Purkinje cell (primary cell): ENCODE data around the gene ZNF225. TPM values are rescaled to one million over a fixed set of nuclear protein-coding genes. Genes with fewer than 3 reads are reported as not detected.

Source experiments
- polyA plus RNA-seq: library from polyadenylated mRNA; unstranded; fragments of >200 nt; fragmentation: Nextera tagmentation; gene quantifications from 2 replicates; pipeline ENCODE4 v1.2.1, GENCODE V29; 2014

Gene ZNF225
- 1.1 and 2.7 TPM in 2 replicates for polyA plus RNA-seq

DNA sequence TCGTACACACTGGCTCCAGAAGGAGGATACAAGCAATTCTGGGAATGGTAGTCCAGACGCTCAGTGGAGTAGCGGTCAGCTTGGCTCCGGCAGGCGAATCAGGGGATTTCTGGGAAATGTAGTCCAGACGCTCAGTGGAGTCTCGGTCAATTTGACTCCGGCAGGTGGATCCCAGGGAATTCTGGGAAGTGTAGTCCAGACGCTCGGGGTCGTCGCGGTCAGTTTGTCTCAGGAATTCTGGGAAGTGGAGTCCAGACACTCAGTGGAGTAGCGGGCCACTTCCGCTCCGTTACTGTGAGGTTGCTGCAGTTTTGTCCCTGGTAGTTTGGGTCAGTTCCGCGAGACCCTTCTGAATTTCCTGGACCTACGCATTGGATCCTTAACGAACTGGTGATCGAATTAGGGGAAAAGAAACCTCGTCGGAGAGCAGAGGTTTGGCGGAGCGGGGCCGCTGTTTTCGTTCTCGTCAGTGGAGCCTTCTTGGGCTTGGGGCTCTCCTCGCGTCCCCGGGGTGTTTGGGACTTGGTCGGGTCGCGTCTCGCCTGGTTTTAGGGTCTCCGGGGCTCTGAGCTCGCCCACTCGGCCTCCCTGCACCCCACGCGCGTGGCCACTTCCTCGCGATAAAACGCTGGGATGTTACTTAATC is at the start of gene ZNF225:
TSS of gene ZNF225 (plus strand) at position 262 of the 646 bp plus-strand sequence. CDS start 2,429 bp downstream, outside the sequence.

DNA sequence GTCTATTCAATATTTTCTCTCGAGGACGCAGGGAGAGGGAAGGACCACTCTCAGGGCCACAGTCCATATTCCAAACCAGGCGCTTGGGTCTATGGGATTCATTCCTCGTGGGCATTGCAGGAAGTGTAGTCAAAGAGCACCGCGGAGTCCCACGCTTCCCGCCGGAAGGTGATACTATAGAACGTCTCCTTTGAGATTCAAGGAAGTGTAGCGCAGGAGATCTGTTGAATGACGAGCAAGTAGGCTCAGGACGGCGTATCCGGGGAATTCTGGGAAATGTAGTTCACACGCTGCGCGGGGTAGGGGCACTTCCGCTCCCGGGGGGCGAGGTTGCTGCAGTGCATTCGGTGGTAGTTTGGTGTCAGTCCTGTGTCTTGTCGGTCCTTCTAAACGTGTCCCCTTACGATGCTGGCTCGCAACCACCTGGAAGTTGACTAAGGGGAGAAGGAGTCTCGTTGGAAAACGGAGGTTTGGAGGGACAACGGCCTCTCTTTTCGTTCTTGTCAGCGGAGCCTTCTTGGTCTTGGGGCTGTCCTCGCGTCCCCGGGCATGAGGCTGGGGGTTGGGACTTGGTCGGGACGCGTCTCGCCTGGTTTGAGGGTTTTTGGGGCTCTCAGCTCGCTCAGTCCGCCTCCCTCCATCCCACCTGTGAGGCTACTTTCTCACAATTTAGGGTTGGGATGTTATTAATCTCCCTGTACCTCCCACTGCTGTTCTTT is 41.2 kb upstream of the ZNF225 start, which contains the start of gene ZNF284:
TSS of gene ZNF284 (plus strand) at position 336 of the 719 bp plus-strand sequence. CDS start 4,231 bp downstream, outside the sequence.

GRCh38 chr19:44093931-44094765 is 19.1 kb upstream of the ZNF225 start, which contains the start of gene ZNF224:
Gene ZNF224, plus strand, starts transcription at chr19:44094361. Its CDS starts 3,513 bp downstream, at chr19:44097874.

DNA sequence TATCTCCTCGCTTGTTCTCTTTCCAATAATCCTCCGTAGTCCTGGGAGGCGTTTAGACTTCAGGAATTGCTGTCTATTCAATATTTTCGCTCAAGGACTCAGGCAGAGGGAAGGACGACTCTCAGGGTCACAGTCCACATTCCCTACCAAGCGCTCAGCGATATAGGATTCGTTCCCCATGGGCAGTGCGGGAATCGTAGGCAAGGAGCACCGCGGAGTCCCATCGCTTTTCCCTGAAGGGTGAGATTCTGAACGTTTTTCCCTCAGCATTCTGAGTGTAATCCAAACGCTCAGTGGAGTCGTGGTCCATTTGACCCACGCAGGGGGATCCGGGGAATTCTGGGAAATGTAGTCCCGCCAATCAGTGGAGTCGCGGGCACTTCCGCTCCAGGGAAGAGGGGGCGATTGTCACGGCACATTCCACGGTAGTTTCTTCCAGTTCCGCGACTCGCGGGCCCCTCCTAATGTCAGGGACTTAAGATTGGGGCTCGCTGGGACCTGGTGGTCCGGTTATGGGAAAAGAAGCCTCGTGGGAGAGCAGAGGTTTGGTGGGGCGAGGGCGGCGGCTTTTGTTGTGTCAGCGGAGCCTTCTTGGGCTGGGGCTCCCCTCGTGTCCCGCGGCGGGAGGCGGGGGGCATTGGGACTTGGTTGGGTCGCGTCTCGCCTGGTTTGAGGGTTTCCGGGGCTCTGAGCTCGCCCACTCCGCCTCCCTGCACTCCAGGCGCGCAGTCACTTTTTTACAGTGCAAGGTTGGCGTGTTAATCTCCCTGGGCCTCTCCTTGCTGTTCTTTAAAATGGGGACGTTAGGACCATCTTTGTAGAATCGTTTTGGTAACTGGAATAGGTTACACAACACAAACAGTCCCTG is 28.2 kb downstream of the ZNF225 start, which contains the start of gene ZNF234:
TSS of gene ZNF234 (plus strand) at position 364 of the 868 bp plus-strand sequence. CDS start 3,079 bp downstream, outside the sequence.

GRCh38 chr19:44164673-44165512 is 51.7 kb downstream of the ZNF225 start, which contains the start of gene ZNF226:
Gene ZNF226, plus strand, starts transcription at chr19:44165100. Its CDS starts 4,981 bp downstream, at chr19:44170081.

Other genes starting within 250 kb of the ZNF225 start
- 33.5 and 40.2 TPM in 2 replicates for gene ZNF404, start 229.4 kb upstream of the ZNF225 start, polyA plus RNA-seq
- gene ZNF45, start 178.1 kb upstream of the ZNF225 start, polyA plus RNA-seq: 2.8 and 3.4 TPM in 2 replicates
- 4.2 TPM in 1 of 2 replicates, not detected in the other for gene ZNF221, start 162.2 kb upstream of the ZNF225 start, polyA plus RNA-seq
- 1.3 and 3.4 TPM in 2 replicates for gene ZNF155, start 129.2 kb upstream of the ZNF225 start, polyA plus RNA-seq
- 3.3 and 4.5 TPM in 2 replicates for gene ZNF230, start 110.4 kb upstream of the ZNF225 start, polyA plus RNA-seq
- gene ZNF222, start 88.0 kb upstream of the ZNF225 start, polyA plus RNA-seq: 5.5 and 7.5 TPM in 2 replicates
- gene ZNF223, start 61.4 kb upstream of the ZNF225 start, polyA plus RNA-seq: 9.5 and 11.2 TPM in 2 replicates
- 1.2 and 1.7 TPM in 2 replicates for gene ZNF284, start 41.2 kb upstream of the ZNF225 start, polyA plus RNA-seq
- 6.9 and 12.1 TPM in 2 replicates for gene ZNF224, start 19.0 kb upstream of the ZNF225 start, polyA plus RNA-seq
- gene ZNF234, start 28.2 kb downstream of the ZNF225 start, polyA plus RNA-seq: 10.9 and 15.5 TPM in 2 replicates
- gene ZNF226, start 51.7 kb downstream of the ZNF225 start, polyA plus RNA-seq: 389 and 436 TPM in 2 replicates
- 7.1 and 18.7 TPM in 2 replicates for gene ZNF227, start 99.1 kb downstream of the ZNF225 start, polyA plus RNA-seq
- gene ZNF233, start 146.5 kb downstream of the ZNF225 start, polyA plus RNA-seq: 5.2 and 9.0 TPM in 2 replicates
- 0.28 and 4.7 TPM in 2 replicates for gene ZNF235, start 191.6 kb downstream of the ZNF225 start, polyA plus RNA-seq
- 4.1 and 13.7 TPM in 2 replicates for gene ZNF112, start 243.3 kb downstream of the ZNF225 start, polyA plus RNA-seq